ENCODE results near the gene TBC1D9.

- TF ChIP-seq, protein P1, sequence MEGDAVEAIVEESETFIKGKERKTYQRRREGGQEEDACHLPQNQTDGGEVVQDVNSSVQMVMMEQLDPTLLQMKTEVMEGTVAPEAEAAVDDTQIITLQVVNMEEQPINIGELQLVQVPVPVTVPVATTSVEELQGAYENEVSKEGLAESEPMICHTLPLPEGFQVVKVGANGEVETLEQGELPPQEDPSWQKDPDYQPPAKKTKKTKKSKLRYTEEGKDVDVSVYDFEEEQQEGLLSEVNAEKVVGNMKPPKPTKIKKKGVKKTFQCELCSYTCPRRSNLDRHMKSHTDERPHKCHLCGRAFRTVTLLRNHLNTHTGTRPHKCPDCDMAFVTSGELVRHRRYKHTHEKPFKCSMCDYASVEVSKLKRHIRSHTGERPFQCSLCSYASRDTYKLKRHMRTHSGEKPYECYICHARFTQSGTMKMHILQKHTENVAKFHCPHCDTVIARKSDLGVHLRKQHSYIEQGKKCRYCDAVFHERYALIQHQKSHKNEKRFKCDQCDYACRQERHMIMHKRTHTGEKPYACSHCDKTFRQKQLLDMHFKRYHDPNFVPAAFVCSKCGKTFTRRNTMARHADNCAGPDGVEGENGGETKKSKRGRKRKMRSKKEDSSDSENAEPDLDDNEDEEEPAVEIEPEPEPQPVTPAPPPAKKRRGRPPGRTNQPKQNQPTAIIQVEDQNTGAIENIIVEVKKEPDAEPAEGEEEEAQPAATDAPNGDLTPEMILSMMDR (conservative IDR thresholded peaks at IDR 0.05; ENCODE audit: low read length): no peak
- TF ChIP-seq EZH2phosphoT487 (IDR thresholded peaks at IDR 0.05; ENCODE audit: borderline replicate concordance): no peak
Measured at GRCh38 chr4:140740906-140741670, 15.1 kb downstream of the TBC1D9 start.

Data from Loucy (cell line).